K562 (cell line): ENCODE measurements around the gene SMAP2. TPM values are rescaled to one million over a fixed set of nuclear protein-coding genes. Genes with fewer than 3 reads are reported as not detected.

Experiments used
- CC2D1A ChIP-seq: fragments of 450-650 bp; IDR thresholded peaks from 2 replicates; pipeline ENCODE4 v1.6.1; 2017; ENCODE audit warnings: mild to moderate bottlenecking
- CHAMP1 ChIP-seq: fragments of 450-650 bp; IDR thresholded peaks from 2 replicates; pipeline ENCODE4 v1.6.1; 2016; ENCODE audit warnings: mild to moderate bottlenecking
- DPF2 ChIP-seq: fragments of 450-650 bp; IDR thresholded peaks from 2 replicates; pipeline ENCODE4 v1.6.1; 2016
- FOXP1 ChIP-seq: sonication (generic); formaldehyde crosslinking; IDR thresholded peaks from 2 replicates; pipeline ENCODE4 v1.8.0; 2022; ENCODE audit warnings: mild to moderate bottlenecking, missing genetic modification reagents
- JUNB ChIP-seq: fragments of 450-650 bp; formaldehyde crosslinking; conservative IDR thresholded peaks from 2 replicates; pipeline ENCODE4 v1.4.0; 2020; ENCODE audit warnings: mild to moderate bottlenecking
- L3MBTL2 ChIP-seq: fragments of 450-650 bp; IDR thresholded peaks from 2 replicates; pipeline ENCODE4 v1.6.1; 2016; ENCODE audit warnings: mild to moderate bottlenecking, moderate library complexity
- MEF2A ChIP-seq: IDR thresholded peaks from 2 replicates; pipeline ENCODE4 v1.6.1; 2011; ENCODE audit warnings: low read depth, mild to moderate bottlenecking, low read length, moderate library complexity; ENCODE audit not compliant: control insufficient read depth
- MTA2 ChIP-seq: fragments of 450-650 bp; IDR thresholded peaks from 2 replicates; pipeline ENCODE4 v1.6.1; 2016; ENCODE audit warnings: low read depth
- NFXL1 ChIP-seq: fragments of 450-650 bp; formaldehyde crosslinking; IDR thresholded peaks from 2 replicates; pipeline ENCODE4 v1.4.0; 2021; ENCODE audit warnings: mild to moderate bottlenecking
- SMAD3 ChIP-seq: fragments of 450-650 bp; formaldehyde crosslinking; conservative IDR thresholded peaks from 2 replicates; pipeline ENCODE4 v1.4.0; 2020; ENCODE audit warnings: mild to moderate bottlenecking
- SNIP1 ChIP-seq: fragments of 450-650 bp; IDR thresholded peaks from 2 replicates; pipeline ENCODE4 v1.7.1; 2017; ENCODE audit warnings: low read depth, mild to moderate bottlenecking
- TRIM28 ChIP-seq: fragments of 450-650 bp; IDR thresholded peaks from 2 replicates; pipeline ENCODE4 v1.6.1; 2017
- ZBTB7A ChIP-seq: IDR thresholded peaks from 2 replicates; pipeline ENCODE4 v1.6.1; 2011; ENCODE audit warnings: low read depth, mild to moderate bottlenecking, low read length, moderate library complexity, borderline replicate concordance; ENCODE audit not compliant: control insufficient read depth
- ZNF23 ChIP-seq: fragments of 250-450 bp; sonication (Bioruptor Pico); IDR thresholded peaks from 2 replicates; pipeline ENCODE4 v1.4.0; 2020; ENCODE audit warnings: mild to moderate bottlenecking
- ZNF277 ChIP-seq: fragments of 250-450 bp; sonication (Bioruptor Pico); IDR thresholded peaks from 2 replicates; pipeline ENCODE4 v1.8.0; 2022; ENCODE audit warnings: inconsistent platforms, mild to moderate bottlenecking, moderate library complexity, borderline replicate concordance
- ZNF586 ChIP-seq: fragments of 450-650 bp; formaldehyde crosslinking; conservative IDR thresholded peaks from 2 replicates; pipeline ENCODE4 v1.4.0; 2020; ENCODE audit warnings: mild to moderate bottlenecking, moderate library complexity
- ZNF77 ChIP-seq: fragments of 250-450 bp; sonication (Bioruptor Pico); IDR thresholded peaks from 2 replicates; pipeline ENCODE4 v1.5.0; 2020
- polyA plus RNA-seq, 8 experiments: library from polyadenylated mRNA; depleted of rRNA in 4 of 8; stranded (reverse) in 5 of 8; unstranded in 3 of 8; fragments of >200 nt; fragmentation: Nextera tagmentation in 2 of 8; fragmentation: Illumina TruSeq in 1 of 8; extraction: Ambion mirVana in 2 of 8; extraction: Trizol in 1 of 8; gene quantifications; 2 replicates each; pipeline versions ENCODE4 v1.2.1 to v1.2.3, GENCODE V29; 2011 to 2014; ENCODE audit warnings: inconsistent platforms in 1 of 8, missing spikeins in 1 of 8
- total RNA-seq, 7 experiments: library from RNA; depleted of rRNA in 6 of 7; stranded (reverse); fragments of >200 nt in 6 of 7; fragmentation: Illumina TruSeq in 2 of 7; extraction: Trizol in 2 of 7; gene quantifications; 2 replicates each; pipeline versions ENCODE4 v1.2.1 to v1.2.3, GENCODE V29; 2011 to 2021; ENCODE audit warnings: low replicate concordance in 1 of 7
- TF ChIP-seq, protein P1 (sequence below): fragments of 200-800 bp; sonication (Bioruptor generic); IDR thresholded peaks from 2 replicates; pipeline ENCODE4 v1.6.1; 2017; ENCODE audit warnings: missing genetic modification characterization, missing compliant biosample characterization
- TF ChIP-seq, protein P2 (sequence below): fragments of 450-650 bp; IDR thresholded peaks from 2 replicates; pipeline ENCODE4 v1.6.1; 2016; ENCODE audit warnings: borderline replicate concordance
- TF ChIP-seq, protein P3 (sequence below): fragments of 450-650 bp; formaldehyde crosslinking; IDR thresholded peaks from 2 replicates; pipeline ENCODE4 v1.4.0; 2020; ENCODE audit warnings: mild to moderate bottlenecking, mixed read lengths

Gene SMAP2
- total and polyA plus RNA-seq, 9 of the 15 experiments (the other 6 are each of a cell fraction or from before 2014, with no cell fraction given), result 38.7 to 212 (median 94.1) TPM

DNA sequence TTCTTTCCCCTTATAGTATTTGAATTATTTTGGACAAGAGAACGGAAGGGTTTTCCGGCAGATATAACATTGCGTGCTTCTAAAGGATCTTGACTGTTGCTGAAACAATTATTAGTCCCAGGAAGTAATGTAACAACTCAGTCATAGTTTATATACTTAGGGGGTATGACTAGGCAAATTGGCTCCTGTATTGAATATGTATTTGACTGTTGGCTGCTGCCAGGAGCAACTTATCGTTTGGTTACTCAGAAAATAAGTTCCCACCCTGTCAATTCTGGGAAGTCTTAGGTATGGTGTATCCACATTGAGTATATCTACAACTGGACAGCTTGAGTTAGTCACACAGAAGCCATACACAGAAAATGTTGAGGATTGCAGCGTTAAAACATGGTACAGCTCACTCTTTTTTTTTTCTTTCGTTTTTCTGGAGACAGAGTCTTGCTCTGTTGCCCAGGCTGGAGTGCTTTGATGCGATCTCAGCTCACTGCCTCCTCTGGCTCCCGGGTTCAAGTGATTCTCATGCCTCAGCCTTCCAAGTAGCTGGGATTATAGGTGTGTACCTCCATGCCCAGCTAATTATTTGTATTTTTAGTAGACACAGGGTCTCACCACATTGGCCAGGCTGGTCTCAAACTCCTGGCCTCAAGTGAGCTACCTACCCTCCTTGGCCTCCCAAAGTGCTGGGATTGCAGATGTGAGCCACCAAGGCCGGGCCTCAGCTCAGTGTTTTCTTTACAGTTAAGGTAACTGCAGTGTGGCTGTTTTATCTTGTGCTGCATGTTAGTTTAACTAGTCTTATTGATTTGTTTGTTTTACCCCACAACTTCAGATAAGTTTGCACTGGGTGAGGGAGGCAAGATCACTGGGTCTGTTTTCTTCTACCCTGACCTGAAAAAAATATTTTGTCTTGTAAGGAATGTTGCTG is 10.2 kb downstream of the SMAP2 start (continued):
- TF ChIP-seq SNIP1, result no peak
- TF ChIP-seq ZNF586 (CRISPR knock-in tag), result no peak
- no peak for TF ChIP-seq SMAD3
- TF ChIP-seq, protein P1, sequence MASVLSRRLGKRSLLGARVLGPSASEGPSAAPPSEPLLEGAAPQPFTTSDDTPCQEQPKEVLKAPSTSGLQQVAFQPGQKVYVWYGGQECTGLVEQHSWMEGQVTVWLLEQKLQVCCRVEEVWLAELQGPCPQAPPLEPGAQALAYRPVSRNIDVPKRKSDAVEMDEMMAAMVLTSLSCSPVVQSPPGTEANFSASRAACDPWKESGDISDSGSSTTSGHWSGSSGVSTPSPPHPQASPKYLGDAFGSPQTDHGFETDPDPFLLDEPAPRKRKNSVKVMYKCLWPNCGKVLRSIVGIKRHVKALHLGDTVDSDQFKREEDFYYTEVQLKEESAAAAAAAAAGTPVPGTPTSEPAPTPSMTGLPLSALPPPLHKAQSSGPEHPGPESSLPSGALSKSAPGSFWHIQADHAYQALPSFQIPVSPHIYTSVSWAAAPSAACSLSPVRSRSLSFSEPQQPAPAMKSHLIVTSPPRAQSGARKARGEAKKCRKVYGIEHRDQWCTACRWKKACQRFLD (CRISPR knock-in tag), result no peak
- TF ChIP-seq, protein P2, sequence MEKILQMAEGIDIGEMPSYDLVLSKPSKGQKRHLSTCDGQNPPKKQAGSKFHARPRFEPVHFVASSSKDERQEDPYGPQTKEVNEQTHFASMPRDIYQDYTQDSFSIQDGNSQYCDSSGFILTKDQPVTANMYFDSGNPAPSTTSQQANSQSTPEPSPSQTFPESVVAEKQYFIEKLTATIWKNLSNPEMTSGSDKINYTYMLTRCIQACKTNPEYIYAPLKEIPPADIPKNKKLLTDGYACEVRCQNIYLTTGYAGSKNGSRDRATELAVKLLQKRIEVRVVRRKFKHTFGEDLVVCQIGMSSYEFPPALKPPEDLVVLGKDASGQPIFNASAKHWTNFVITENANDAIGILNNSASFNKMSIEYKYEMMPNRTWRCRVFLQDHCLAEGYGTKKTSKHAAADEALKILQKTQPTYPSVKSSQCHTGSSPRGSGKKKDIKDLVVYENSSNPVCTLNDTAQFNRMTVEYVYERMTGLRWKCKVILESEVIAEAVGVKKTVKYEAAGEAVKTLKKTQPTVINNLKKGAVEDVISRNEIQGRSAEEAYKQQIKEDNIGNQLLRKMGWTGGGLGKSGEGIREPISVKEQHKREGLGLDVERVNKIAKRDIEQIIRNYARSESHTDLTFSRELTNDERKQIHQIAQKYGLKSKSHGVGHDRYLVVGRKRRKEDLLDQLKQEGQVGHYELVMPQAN, result no peak; the same call in 1 of the 2 replicates
- TF ChIP-seq DPF2, result peak; percentile 92
- TF ChIP-seq CHAMP1, result no peak
- TF ChIP-seq ZBTB7A, result no peak
- TF ChIP-seq TRIM28, result peak; percentile 52
- TF ChIP-seq NFXL1 (CRISPR knock-in tag), result no peak
- TF ChIP-seq ZNF23, result no peak
- TF ChIP-seq MTA2, result peak; percentile 56; the same call in 1 of the 2 replicates
- no peak for TF ChIP-seq ZNF77
- TF ChIP-seq, protein P3, sequence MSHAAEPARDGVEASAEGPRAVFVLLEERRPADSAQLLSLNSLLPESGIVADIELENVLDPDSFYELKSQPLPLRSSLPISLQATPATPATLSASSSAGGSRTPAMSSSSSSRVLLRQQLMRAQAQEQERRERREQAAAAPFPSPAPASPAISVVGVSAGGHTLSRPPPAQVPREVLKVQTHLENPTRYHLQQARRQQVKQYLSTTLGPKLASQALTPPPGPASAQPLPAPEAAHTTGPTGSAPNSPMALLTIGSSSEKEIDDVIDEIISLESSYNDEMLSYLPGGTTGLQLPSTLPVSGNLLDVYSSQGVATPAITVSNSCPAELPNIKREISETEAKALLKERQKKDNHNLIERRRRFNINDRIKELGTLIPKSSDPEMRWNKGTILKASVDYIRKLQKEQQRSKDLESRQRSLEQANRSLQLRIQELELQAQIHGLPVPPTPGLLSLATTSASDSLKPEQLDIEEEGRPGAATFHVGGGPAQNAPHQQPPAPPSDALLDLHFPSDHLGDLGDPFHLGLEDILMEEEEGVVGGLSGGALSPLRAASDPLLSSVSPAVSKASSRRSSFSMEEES, result no peak
- TF ChIP-seq JUNB (CRISPR knock-in tag), result no peak
- peak; percentile 34; the same call in 1 of the 2 replicates for TF ChIP-seq CC2D1A
- TF ChIP-seq FOXP1 (CRISPR knock-in tag), result no peak
- TF ChIP-seq MEF2A, result no peak
- no peak for TF ChIP-seq ZNF277 (CRISPR knock-in tag)
- TF ChIP-seq L3MBTL2, result no peak
